Left lung (tissue), 10 donors: ENCODE results near the gene PLEKHG3. TPM values are rescaled to one million over a fixed set of nuclear protein-coding genes. Genes with fewer than 3 reads are reported as not detected.

Experiments
- ATAC-seq: fragments of 200-7000 bp; cut with Tn5 transposase; one replicate; pipeline ENCODE4 v1.9.1; 2020; ENCODE audit warnings: moderate library complexity
- DNase-seq, 4 donors: peaks; one replicate each; pipeline ENCODE4 v3.0.0-alpha.2; 2013 to 2020
- H3K27ac ChIP-seq, 2 donors: fragments of 200-600 bp; sonication (generic) in 1 of 2; one replicate each; pipeline versions ENCODE4 v1.5.0 to v1.8.0; 2020 to 2021
- H3K27me3 ChIP-seq, 2 donors: fragments of 200-600 bp; sonication (generic) in 1 of 2; one replicate each; pipeline versions ENCODE4 v1.5.0 to v1.8.0; 2020 to 2021
- H3K36me3 ChIP-seq, 2 donors: fragments of 200-600 bp; sonication (generic) in 1 of 2; one replicate each; pipeline versions ENCODE4 v1.5.0 to v1.8.0; 2020 to 2021
- H3K4me1 ChIP-seq, 2 donors: fragments of 200-600 bp; one replicate each; pipeline ENCODE4 v1.8.0; 2021
- H3K4me3 ChIP-seq, 2 donors: fragments of 200-600 bp; sonication (generic) in 1 of 2; one replicate each; pipeline versions ENCODE4 v1.5.0 to v1.8.0; 2020 to 2021; ENCODE audit warnings: mild to moderate bottlenecking in 1 of 2
- H3K9me3 ChIP-seq, 2 donors: fragments of 200-600 bp; sonication (generic) in 1 of 2; one replicate each; pipeline versions ENCODE4 v1.5.0 to v1.8.0; 2020 to 2021
- CTCF ChIP-seq, 2 donors: fragments of 200-600 bp; sonication (generic) in 1 of 2; IDR thresholded peaks; one replicate each; pipeline versions ENCODE4 v1.5.0 to v1.8.0; 2021; ENCODE audit warnings: antibody characterized with exemption in 2 of 2
- intact Hi-C, 2 donors: fragments of 100-400 bp; cut with DNase I; formaldehyde crosslinking; loops; one replicate each; pipeline versions ENCODE4 v1.11.2 to v1.14.2; 2022
- polyA plus RNA-seq, 6 donors: library from polyadenylated mRNA; unstranded; fragments of 120-200 nt; gene quantifications; one replicate each; pipeline ENCODE4 v1.2.1, GENCODE V29; 2013; ENCODE audit not compliant: insufficient read length in 6 of 6
- total RNA-seq, 2 donors: library from RNA; stranded (reverse); fragmentation: NEBNext Ultra II Directional; extraction: Animal tissue kit (Norgen Biotek cat#: 25700); gene quantifications; one replicate each; pipeline ENCODE4 v1.2.1, GENCODE V29; 2021
- donor health status: DM: no; HTN: yes; CAD: no.
- donor health status: DM: no; HTN: no; CAD: no.

The PLEKHG3 gene
- total and polyA plus RNA-seq, 8 donors: 31.9 to 67.3 (median 56.0) TPM

- ATAC-seq (no peak), DNase-seq (no peak)
- no peak for TF ChIP-seq CTCF (IDR thresholded peaks at IDR 0.05)
- no peaks in the 10 kb centered on the region for H3K9me3 ChIP-seq
- no peak overlapping the region for H3K4me3 ChIP-seq
- intact Hi-C loops: no loop called here
- H3K4me1 ChIP-seq: peaks cover 11 to 42% of the 10 kb centered on the region in 2 donors
- H3K36me3 ChIP-seq: peaks cover 0 to 23% of the 10 kb centered on the region in 2 donors
- no peak overlapping the region for H3K27ac ChIP-seq
- no peaks in the 10 kb centered on the region for H3K27me3 ChIP-seq
Measured at GRCh38 chr14:64725879-64726584, 21.8 kb downstream of the PLEKHG3 start.

- no peak overlapping the region for H3K4me3 ChIP-seq
- intact Hi-C loops: no loop called here
- H3K9me3 ChIP-seq: no peaks in the 10 kb centered on the region
- peak; percentile 58 for ATAC-seq
- no peak for TF ChIP-seq CTCF (IDR thresholded peaks at IDR 0.05)
- no peaks in the 10 kb centered on the region for H3K27me3 ChIP-seq
- no peak for DNase-seq
- H3K27ac ChIP-seq: no peak overlapping the region
- H3K36me3 ChIP-seq: peaks cover 0 to 29% of the 10 kb centered on the region in 2 donors
- H3K4me1 ChIP-seq: peaks cover 6 to 37% of the 10 kb centered on the region in 2 donors
Measured at GRCh38 chr14:64726585-64726890, 22.3 kb downstream of the PLEKHG3 start.

DNA sequence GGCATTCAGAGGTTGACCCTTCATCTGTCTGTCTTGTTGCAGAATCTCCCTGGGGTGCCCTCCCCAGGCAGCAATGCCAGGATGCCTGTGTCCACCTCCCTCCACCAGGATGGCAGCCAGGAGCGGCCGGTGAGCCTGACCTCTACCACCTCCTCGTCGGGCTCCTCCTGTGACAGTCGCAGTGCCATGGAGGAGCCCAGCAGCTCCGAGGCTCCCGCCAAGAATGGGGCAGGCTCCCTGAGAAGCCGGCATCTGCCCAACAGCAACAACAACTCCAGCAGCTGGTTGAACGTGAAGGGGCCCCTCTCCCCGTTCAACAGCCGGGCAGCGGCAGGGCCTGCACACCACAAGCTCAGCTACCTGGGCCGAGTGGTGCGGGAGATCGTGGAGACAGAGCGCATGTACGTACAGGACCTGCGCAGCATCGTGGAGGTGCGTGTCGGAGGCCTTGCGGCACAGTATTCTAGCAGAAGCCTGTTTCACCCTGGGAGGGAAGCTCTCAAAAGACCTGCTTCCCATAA is 23.4 kb downstream of the PLEKHG3 start:
- H3K9me3 ChIP-seq: no peaks in the 10 kb centered on the region
- no peak overlapping the region for H3K27ac ChIP-seq
- no peak for TF ChIP-seq CTCF (IDR thresholded peaks at IDR 0.05)
- peaks cover 0 to 39% of the 10 kb centered on the region in 2 donors for H3K36me3 ChIP-seq
- DNase-seq: no peak
- no peak overlapping the region for H3K4me3 ChIP-seq
- ATAC-seq: no peak
- H3K27me3 ChIP-seq: no peaks in the 10 kb centered on the region
- peaks cover 0 to 26% of the 10 kb centered on the region in 2 donors for H3K4me1 ChIP-seq
- intact Hi-C loops: no loop called here

DNA sequence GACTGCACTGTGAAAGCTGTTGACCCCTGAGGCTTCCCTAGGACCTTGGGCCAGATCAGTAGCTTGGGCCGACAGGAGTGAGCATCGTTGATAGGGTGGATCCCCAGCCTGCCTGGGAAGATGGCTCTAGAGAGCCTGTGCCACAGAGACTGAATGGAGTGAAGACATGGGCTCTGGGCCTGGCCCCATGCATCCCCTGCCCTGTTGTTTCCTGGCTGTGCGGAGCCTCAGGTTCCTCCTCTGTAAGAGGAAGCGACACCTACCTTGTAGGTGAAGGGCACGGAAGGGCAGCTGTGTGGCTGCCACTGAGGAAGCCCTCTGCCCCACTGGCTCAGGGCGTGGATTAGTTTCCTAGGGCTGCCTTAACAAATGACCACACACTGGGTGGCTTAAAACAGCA is 23.9 kb downstream of the PLEKHG3 start:
- no peak for ATAC-seq
- no peaks in the 10 kb centered on the region for H3K9me3 ChIP-seq
- H3K4me1 ChIP-seq: peaks cover 0 to 21% of the 10 kb centered on the region in 2 donors
- intact Hi-C loops: no loop called here
- no peak overlapping the region for H3K4me3 ChIP-seq
- H3K27me3 ChIP-seq: no peaks in the 10 kb centered on the region
- no peak overlapping the region for H3K27ac ChIP-seq
- no peak for DNase-seq
- peaks cover 0 to 44% of the 10 kb centered on the region in 2 donors for H3K36me3 ChIP-seq
- no peak for TF ChIP-seq CTCF (IDR thresholded peaks at IDR 0.05)

- no peak for ATAC-seq
- intact Hi-C loops: no loop called here
- TF ChIP-seq CTCF (IDR thresholded peaks at IDR 0.05): no peak
- peaks cover 0 to 17% of the 10 kb centered on the region in 2 donors for H3K4me1 ChIP-seq
- H3K9me3 ChIP-seq: no peaks in the 10 kb centered on the region
- no peak overlapping the region for H3K27ac ChIP-seq
- DNase-seq: no peak
- no peaks in the 10 kb centered on the region for H3K27me3 ChIP-seq
- no peak overlapping the region for H3K4me3 ChIP-seq
- H3K36me3 ChIP-seq: peaks cover 0 to 48% of the 10 kb centered on the region in 2 donors
Measured at GRCh38 chr14:64728856-64729255, 24.6 kb downstream of the PLEKHG3 start.
